Measurements from ENCODE around the gene GARNL3.
A peak's percentile ranks its signal among the peaks of the same experiment; 100 is the strongest.

GARNL3 gene

GRCh38 chr9:127218818-127219217 is 45.8 kb upstream of the GARNL3 start (continued):
- TF ChIP-seq REST (tag by site-specific recombination; IDR thresholded peaks at IDR 0.05): no peak
- TF ChIP-seq ZNF768 (tag by site-specific recombination; IDR thresholded peaks at IDR 0.05): no peak
- TF ChIP-seq ZNF660 (tag by site-specific recombination; IDR thresholded peaks at IDR 0.05): no peak
- TF ChIP-seq ZNF248 (tag by site-specific recombination; IDR thresholded peaks at IDR 0.05): no peak
- TF ChIP-seq, protein P1, sequence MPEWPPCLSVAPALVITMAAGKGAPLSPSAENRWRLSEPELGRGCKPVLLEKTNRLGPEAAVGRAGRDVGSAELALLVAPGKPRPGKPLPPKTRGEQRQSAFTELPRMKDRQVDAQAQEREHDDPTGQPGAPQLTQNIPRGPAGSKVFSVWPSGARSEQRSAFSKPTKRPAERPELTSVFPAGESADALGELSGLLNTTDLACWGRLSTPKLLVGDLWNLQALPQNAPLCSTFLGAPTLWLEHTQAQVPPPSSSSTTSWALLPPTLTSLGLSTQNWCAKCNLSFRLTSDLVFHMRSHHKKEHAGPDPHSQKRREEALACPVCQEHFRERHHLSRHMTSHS (tag by site-specific recombination; IDR thresholded peaks at IDR 0.05): no peak
- TF ChIP-seq KLF16 (tag by site-specific recombination; IDR thresholded peaks at IDR 0.05): no peak
- no peak for TF ChIP-seq ZNF146 (tag by site-specific recombination; IDR thresholded peaks at IDR 0.05)
- TF ChIP-seq ZNF19 (tag by site-specific recombination; IDR thresholded peaks at IDR 0.05; ENCODE audit: low read depth): no peak
- no peak for TF ChIP-seq ZBTB10 (tag by site-specific recombination; IDR thresholded peaks at IDR 0.05)

GRCh38 chr9:127219520-127219919 is 45.1 kb upstream of the GARNL3 start:
- no peaks in the 10 kb centered on the region for H3K9me3 ChIP-seq (ENCODE audit: control insufficient read depth, insufficient read depth, low read depth, low read length)
- POLR2A ChIA-PET: no interaction called here

More at GRCh38 chr9:127219520-127219919, 45.1 kb upstream of the GARNL3 start:
- TF ChIP-seq, protein P2, sequence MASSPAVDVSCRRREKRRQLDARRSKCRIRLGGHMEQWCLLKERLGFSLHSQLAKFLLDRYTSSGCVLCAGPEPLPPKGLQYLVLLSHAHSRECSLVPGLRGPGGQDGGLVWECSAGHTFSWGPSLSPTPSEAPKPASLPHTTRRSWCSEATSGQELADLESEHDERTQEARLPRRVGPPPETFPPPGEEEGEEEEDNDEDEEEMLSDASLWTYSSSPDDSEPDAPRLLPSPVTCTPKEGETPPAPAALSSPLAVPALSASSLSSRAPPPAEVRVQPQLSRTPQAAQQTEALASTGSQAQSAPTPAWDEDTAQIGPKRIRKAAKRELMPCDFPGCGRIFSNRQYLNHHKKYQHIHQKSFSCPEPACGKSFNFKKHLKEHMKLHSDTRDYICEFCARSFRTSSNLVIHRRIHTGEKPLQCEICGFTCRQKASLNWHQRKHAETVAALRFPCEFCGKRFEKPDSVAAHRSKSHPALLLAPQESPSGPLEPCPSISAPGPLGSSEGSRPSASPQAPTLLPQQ (tag by site-specific recombination; IDR thresholded peaks at IDR 0.05): peak; percentile 66; the same call in 1 of the 2 replicates
- TF ChIP-seq PRDM6 (tag by site-specific recombination; IDR thresholded peaks at IDR 0.05): no peak
- TF ChIP-seq ZNF571 (tag by site-specific recombination; IDR thresholded peaks at IDR 0.05): no peak
- TF ChIP-seq ZNF211 (tag by site-specific recombination; IDR thresholded peaks at IDR 0.05; ENCODE audit: low read depth): no peak
- peak; percentile 42; the same call in 1 of the 2 replicates for TF ChIP-seq ZFP69B (tag by site-specific recombination; IDR thresholded peaks at IDR 0.05)
- Histone ChIP-seq H3K27ac (ENCODE audit: extremely low read depth, low read depth, low read length) (no peak overlapping the region), H3K4me1 (ENCODE audit: control insufficient read depth, insufficient read depth, low read length) (no peaks in the 10 kb centered on the region), H3K4me3 (ENCODE audit: low read depth, low read length) (no peak overlapping the region), H3K36me3 (ENCODE audit: control insufficient read depth in 2 of 2, insufficient read depth in 1 of 2, low read length in 2 of 2) (no peaks in the 10 kb centered on the region)
- CTCF ChIA-PET: interaction anchor here (0.5 to 1.5 kb wide), 5 partner anchors 8 to 177 kb away, joined by 3 to 5 read pairs (median 4); partner anchors contain the start of gene SLC2A8
